ENCODE results near the gene MCM5. TPM values are rescaled to one million over a fixed set of nuclear protein-coding genes. Genes with fewer than 3 reads are reported as not detected.
"Not testable (repeated sequence)": the region's sequence is repeated elsewhere in the genome, so short reads cannot be mapped to it uniquely, and the experiment has no call there.

Gene MCM5
- total RNA-seq, 4 donors from 2014 or later, result 11.6 to 26.6 (median 13.3) TPM

GRCh38 chr22:35434061-35434710 lies 34.2 kb downstream of the MCM5 start:
- WGBS, 2 donors (ENCODE audit: low coverage in 1 of 2), result 93 to 98% methylated on average over 2 to 5 of the region's 5 CpGs
- TF ChIP-seq EP300 (IDR thresholded peaks at IDR 0.05; ENCODE audit: low read depth) (no peak), POLR2AphosphoS5 (IDR thresholded peaks at IDR 0.05) (no peak), CTCF (IDR thresholded peaks at IDR 0.05) (no peak), POLR2A (IDR thresholded peaks at IDR 0.05) (no peak)

DNA sequence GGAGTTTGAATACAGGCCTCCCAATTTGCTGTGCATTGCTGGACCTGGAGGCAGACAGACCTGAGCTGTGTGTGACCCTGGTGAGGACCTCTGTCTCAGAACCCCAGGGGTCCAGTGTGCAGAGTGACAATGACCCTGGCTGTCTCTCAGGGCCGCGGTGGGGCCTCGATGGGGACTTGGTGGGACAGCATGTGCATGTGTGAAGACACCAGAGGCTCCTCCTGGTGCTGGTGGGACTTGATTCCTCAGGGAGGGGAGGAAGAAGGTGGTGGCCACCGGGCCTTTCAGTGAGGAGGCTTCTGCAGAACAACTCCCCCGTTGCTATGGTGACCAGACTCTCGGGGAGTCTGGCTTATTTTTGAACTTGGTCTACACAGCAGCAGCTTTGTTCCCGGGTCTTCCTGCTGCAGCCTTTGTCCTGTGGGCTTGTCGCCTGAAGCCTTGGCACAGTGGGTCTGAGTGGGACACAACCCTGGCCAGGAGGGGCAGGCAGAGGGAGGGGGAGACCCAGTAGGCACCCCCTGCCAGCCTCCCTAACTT lies 35.3 kb downstream of the MCM5 start:
- Histone ChIP-seq H3K36me3 (no peaks in the 10 kb centered on the region), H3K4me1 (peaks cover 7 to 17% (median 11%) of the 10 kb centered on the region in 4 donors), H3K4me3 (no peak overlapping the region), H3K27ac (no peak overlapping the region), H3K27me3 (no peaks in the 10 kb centered on the region), H3K9me3 (peaks cover 9 to 12% of the 10 kb centered on the region in 2 donors)
- 86% methylated on average over 8 of the region's 8 CpGs; no CpG with 5 or more reads in 1 of the 2 donors for WGBS, 2 donors (ENCODE audit: low coverage in 1 of 2)
- in situ Hi-C loops (cut with MboI; ENCODE audit: low pct_ligation_motif_present in 1 of 4, low pct_unique_long_range_greater_than_20kb in 1 of 4, low sequenced_read_pairs in 3 of 4), result loop anchor here in 2 of 4 donors (10.0 kb wide), 1 partner anchor 150 kb away; no protein-coding TSS in a partner anchor
- no peak for DNase-seq
- TF ChIP-seq POLR2AphosphoS5 (IDR thresholded peaks at IDR 0.05) (no peak), CTCF (IDR thresholded peaks at IDR 0.05) (no peak), EP300 (IDR thresholded peaks at IDR 0.05; ENCODE audit: low read depth) (no peak), POLR2A (IDR thresholded peaks at IDR 0.05) (no peak)
- intact Hi-C loops (cut with DNase I; ENCODE audit: low total_unique reads), result no loop called here

More at GRCh38 chr22:35434061-35434710, 34.2 kb downstream of the MCM5 start:
- DNase-seq, result no peak
- Histone ChIP-seq H3K27me3 (no peaks in the 10 kb centered on the region), H3K4me3 (no peak overlapping the region), H3K36me3 (no peaks in the 10 kb centered on the region), H3K27ac (no peak overlapping the region), H3K9me3 (peaks cover 9 to 12% of the 10 kb centered on the region in 2 donors), H3K4me1 (peaks cover 7 to 17% (median 11%) of the 10 kb centered on the region in 4 donors)
- in situ Hi-C loops (cut with MboI; ENCODE audit: low pct_ligation_motif_present in 1 of 4, low pct_unique_long_range_greater_than_20kb in 1 of 4, low sequenced_read_pairs in 3 of 4) (loop anchor here (5.0 to 10.0 kb wide), 2 partner anchors 148 to 151 kb away; no protein-coding TSS in a partner anchor), intact Hi-C loops (cut with DNase I; ENCODE audit: low total_unique reads) (no loop called here)

- Histone ChIP-seq H3K4me3 (no peak overlapping the region), H3K27me3 (no peaks in the 10 kb centered on the region), H3K27ac (no peak overlapping the region), H3K9me3 (peaks cover 9 to 12% of the 10 kb centered on the region in 2 donors), H3K4me1 (peaks cover 2 to 11% (median 6%) of the 10 kb centered on the region in 4 donors), H3K36me3 (no peaks in the 10 kb centered on the region)
- in situ Hi-C loops (cut with MboI; ENCODE audit: low pct_ligation_motif_present in 1 of 4, low pct_unique_long_range_greater_than_20kb in 1 of 4, low sequenced_read_pairs in 3 of 4) (loop anchor here in 2 of 4 donors (10.0 kb wide), 1 partner anchor 148 kb away; no protein-coding TSS in a partner anchor), intact Hi-C loops (cut with DNase I; ENCODE audit: low total_unique reads) (no loop called here)
- 79% methylated on average over 5 of the region's 5 CpGs; no CpG with 5 or more reads in 1 of the 2 donors for WGBS, 2 donors (ENCODE audit: low coverage in 1 of 2)
- TF ChIP-seq POLR2A (IDR thresholded peaks at IDR 0.05) (no peak), POLR2AphosphoS5 (IDR thresholded peaks at IDR 0.05) (no peak), CTCF (IDR thresholded peaks at IDR 0.05) (no peak), EP300 (IDR thresholded peaks at IDR 0.05; ENCODE audit: low read depth) (no peak)
- no peak for DNase-seq
Measured at GRCh38 chr22:35436421-35436820, 36.5 kb downstream of the MCM5 start.

- Histone ChIP-seq H3K4me3 (no peak overlapping the region), H3K9me3 (peaks cover 9 to 12% of the 10 kb centered on the region in 2 donors), H3K27me3 (no peaks in the 10 kb centered on the region), H3K27ac (no peak overlapping the region), H3K36me3 (no peaks in the 10 kb centered on the region), H3K4me1 (peaks cover 0 to 5% (median under 1%) of the 10 kb centered on the region in 4 donors)
- DNase-seq, result no peak
- no peak for TF ChIP-seq CTCF (IDR thresholded peaks at IDR 0.05)
- TF ChIP-seq EP300 (IDR thresholded peaks at IDR 0.05; ENCODE audit: low read depth), result no peak
- no peak for TF ChIP-seq POLR2A (IDR thresholded peaks at IDR 0.05)
- no peak for TF ChIP-seq POLR2AphosphoS5 (IDR thresholded peaks at IDR 0.05)
- in situ Hi-C loops (cut with MboI; ENCODE audit: low pct_ligation_motif_present in 1 of 4, low pct_unique_long_range_greater_than_20kb in 1 of 4, low sequenced_read_pairs in 3 of 4) (loop anchor here in 2 of 4 donors (10.0 kb wide), 1 partner anchor 148 kb away; no protein-coding TSS in a partner anchor), intact Hi-C loops (cut with DNase I; ENCODE audit: low total_unique reads) (no loop called here)
- WGBS, 2 donors (ENCODE audit: low coverage in 1 of 2), result 89% methylated on average over 2 of the region's 2 CpGs; no CpG with 5 or more reads in 1 of the 2 donors
Measured at GRCh38 chr22:35437049-35437448, 37.1 kb downstream of the MCM5 start.

GRCh38 chr22:35438673-35439364 lies 38.9 kb downstream of the MCM5 start:
- in situ Hi-C loops (cut with MboI; ENCODE audit: low pct_ligation_motif_present in 1 of 4, low pct_unique_long_range_greater_than_20kb in 1 of 4, low sequenced_read_pairs in 3 of 4), result loop anchor here in 2 of 4 donors (10.0 kb wide), 1 partner anchor 146 kb away; no protein-coding TSS in a partner anchor
- not testable (repeated sequence) for H3K4me1 ChIP-seq

More at GRCh38 chr22:35438673-35439364, 38.9 kb downstream of the MCM5 start:
- H3K27me3 ChIP-seq; H3K9me3 ChIP-seq; H3K27ac ChIP-seq; H3K4me3 ChIP-seq; intact Hi-C loops (cut with DNase I; ENCODE audit: low total_unique reads); H3K36me3 ChIP-seq; DNase-seq: not testable (repeated sequence)
- WGBS, 2 donors (ENCODE audit: low coverage in 1 of 2), result 59 to 64% methylated on average over 3 of the region's 3 CpGs

Measured in transverse colon (tissue), 4 donors.